MM.1S (cell line): Measurements from ENCODE around the gene GPRASP3.

ENCODE experiments used
- DNase-seq: peaks from one replicate; pipeline ENCODE4 v3.0.0-alpha.2; 2015
- H2AFZ ChIP-seq: fragments of 300-600 bp; sonication (generic); 2 replicates; pipeline ENCODE4 v1.6.0; 2016; ENCODE audit warnings: antibody characterized with exemption, low read length
- H3F3A ChIP-seq: fragments of 300-600 bp; sonication (generic); 2 replicates; pipeline ENCODE4 v1.6.1; 2016; ENCODE audit warnings: mild to moderate bottlenecking, antibody characterized with exemption, low read length, moderate library complexity, mixed read lengths; ENCODE audit not compliant: insufficient read depth
- H3K27ac ChIP-seq: fragments of 300-600 bp; sonication (generic); 2 replicates; pipeline ENCODE4 v1.5.1; 2016; ENCODE audit warnings: mild to moderate bottlenecking, low read length
- H3K27me3 ChIP-seq: fragments of 300-600 bp; sonication (generic); replicated peaks from 2 replicates; pipeline ENCODE4 v1.6.0; 2016; ENCODE audit warnings: low read length; ENCODE audit not compliant: insufficient read depth
- H3K36me3 ChIP-seq: fragments of 300-600 bp; sonication (generic); replicated peaks from 2 replicates; pipeline ENCODE4 v1.6.1; 2016; ENCODE audit warnings: mild to moderate bottlenecking, low read length, mixed read lengths; ENCODE audit not compliant: insufficient read depth
- H3K4me1 ChIP-seq: fragments of 300-600 bp; sonication (generic); 2 replicates; pipeline ENCODE4 v1.6.1; 2016; ENCODE audit warnings: low read length, mixed read lengths
- H3K4me2 ChIP-seq: fragments of 300-600 bp; sonication (generic); 2 replicates; pipeline ENCODE4 v1.6.0; 2016; ENCODE audit warnings: low read depth, low read length
- H3K4me3 ChIP-seq: fragments of 300-600 bp; sonication (generic); 2 replicates; pipeline ENCODE4 v1.5.1; 2016; ENCODE audit warnings: low read length, mixed read lengths
- H3K79me2 ChIP-seq: fragments of 300-600 bp; sonication (generic); 2 replicates; pipeline ENCODE4 v1.6.1; 2016; ENCODE audit warnings: mixed run types, low read length, mixed read lengths
- H3K9ac ChIP-seq: fragments of 300-600 bp; sonication (generic); 2 replicates; pipeline ENCODE4 v1.6.1; 2016; ENCODE audit warnings: low read length, mixed read lengths
- H3K9me2 ChIP-seq: fragments of 300-600 bp; sonication (generic); replicated peaks from 2 replicates; pipeline ENCODE4 v1.6.1; 2016; ENCODE audit warnings: mild to moderate bottlenecking, low read length, mixed read lengths; ENCODE audit not compliant: insufficient read depth
- H3K9me3 ChIP-seq: fragments of 300-600 bp; sonication (generic); replicated peaks from 2 replicates; pipeline ENCODE4 v1.6.1; 2016; ENCODE audit warnings: mild to moderate bottlenecking, low read length, mixed read lengths; ENCODE audit not compliant: insufficient read depth
- H4K20me1 ChIP-seq: fragments of 300-600 bp; sonication (generic); 2 replicates; pipeline ENCODE4 v1.6.1; 2016; ENCODE audit warnings: mild to moderate bottlenecking, low read length, moderate library complexity, mixed read lengths; ENCODE audit not compliant: insufficient read depth
- CTCF ChIP-seq: fragments of 300-600 bp; sonication (generic); IDR thresholded peaks from 2 replicates; pipeline ENCODE4 v1.5.1; 2016; ENCODE audit warnings: antibody characterized with exemption, low read length, mixed read lengths
- EZH2 ChIP-seq: fragments of 300-600 bp; sonication (generic); optimal IDR thresholded peaks from 2 replicates; pipeline ENCODE3; 2017; ENCODE audit warnings: low read depth, mild to moderate bottlenecking, antibody characterized with exemption, low read length, mixed read lengths
- EZH2phosphoT487 ChIP-seq: fragments of 300-600 bp; sonication (generic); IDR thresholded peaks from 2 replicates; pipeline ENCODE4 v1.6.1; 2018; ENCODE audit warnings: antibody characterized with exemption, low read length

GPRASP3 gene

GRCh38 chrX:102745857-102746584 is 25.5 kb downstream of the GPRASP3 start:
- H2AFZ ChIP-seq = no peak overlapping the region
- H3K4me2 ChIP-seq = no peak overlapping the region
- no peak overlapping the region for H3K27ac ChIP-seq
- no peaks in the 10 kb centered on the region for H3K79me2 ChIP-seq
- H3K9me3 ChIP-seq = no peaks in the 10 kb centered on the region
- no peaks in the 10 kb centered on the region for H4K20me1 ChIP-seq
- no peaks in the 10 kb centered on the region for H3K9me2 ChIP-seq
- DNase-seq = no peak
- H3K4me3 ChIP-seq = no peak overlapping the region
- H3F3A ChIP-seq = no peaks in the 10 kb centered on the region
- no peaks in the 10 kb centered on the region for H3K36me3 ChIP-seq
- TF ChIP-seq EZH2 (no peak), EZH2phosphoT487 (no peak), CTCF (no peak)
- H3K9ac ChIP-seq = no peak overlapping the region
- H3K27me3 ChIP-seq = no peaks in the 10 kb centered on the region
- no peaks in the 10 kb centered on the region for H3K4me1 ChIP-seq

- no peak for TF ChIP-seq CTCF
- peaks cover 12% of the 10 kb centered on the region for H3K79me2 ChIP-seq
- H2AFZ ChIP-seq = no peak overlapping the region
- H3K9ac ChIP-seq = no peak overlapping the region
- H3F3A ChIP-seq = peaks cover 2% of the 10 kb centered on the region; the same call in 1 of the 2 replicates
- H4K20me1 ChIP-seq = no peaks in the 10 kb centered on the region
- no peak for DNase-seq
- H3K4me2 ChIP-seq = no peak overlapping the region
- H3K27me3 ChIP-seq = no peaks in the 10 kb centered on the region
- H3K36me3 ChIP-seq = no peaks in the 10 kb centered on the region
- H3K4me1 ChIP-seq = peaks cover 4% of the 10 kb centered on the region; the same call in 1 of the 2 replicates
- no peak overlapping the region for H3K27ac ChIP-seq
- H3K4me3 ChIP-seq = no peak overlapping the region
- no peaks in the 10 kb centered on the region for H3K9me3 ChIP-seq
- H3K9me2 ChIP-seq = no peaks in the 10 kb centered on the region
Measured at GRCh38 chrX:102765217-102765616, 44.7 kb downstream of the GPRASP3 start.

- TF ChIP-seq EZH2 (no peak), EZH2phosphoT487 (no peak), CTCF (no peak)
- H3K9ac ChIP-seq = no peak overlapping the region
- no peaks in the 10 kb centered on the region for H3K27me3 ChIP-seq
- no peak overlapping the region for H3K4me2 ChIP-seq
- no peak overlapping the region for H2AFZ ChIP-seq
- H3K27ac ChIP-seq = no peak overlapping the region
- H3K9me3 ChIP-seq = no peaks in the 10 kb centered on the region
- H3K9me2 ChIP-seq = no peaks in the 10 kb centered on the region
- H3K36me3 ChIP-seq = no peaks in the 10 kb centered on the region
- no peak for DNase-seq
- H3K4me3 ChIP-seq = no peak overlapping the region
- H3K79me2 ChIP-seq = peaks cover 18% of the 10 kb centered on the region
- no peaks in the 10 kb centered on the region for H4K20me1 ChIP-seq
- H3K4me1 ChIP-seq = peaks cover 4% of the 10 kb centered on the region; the same call in 1 of the 2 replicates
- H3F3A ChIP-seq = peaks cover 2% of the 10 kb centered on the region; the same call in 1 of the 2 replicates
Measured at GRCh38 chrX:102765809-102766208, 45.3 kb downstream of the GPRASP3 start.
